ENCODE data around the gene TRPC6.

- TF ChIP-seq CTCF (IDR thresholded peaks at IDR 0.05) (no peak), POLR2A (IDR thresholded peaks at IDR 0.05) (no peak), EP300 (IDR thresholded peaks at IDR 0.05) (no peak)
These were observed 887 bp downstream of the TRPC6 start for GRCh38 chr11:101582989-101583250.
